ENCODE measurements around the gene PCBD1. TPM values are rescaled to one million over a fixed set of nuclear protein-coding genes. Genes with fewer than 3 reads are reported as not detected.

PCBD1 gene
- polyA plus RNA-seq, 3 donors = 18.0 to 28.3 (median 21.3) TPM

DNA sequence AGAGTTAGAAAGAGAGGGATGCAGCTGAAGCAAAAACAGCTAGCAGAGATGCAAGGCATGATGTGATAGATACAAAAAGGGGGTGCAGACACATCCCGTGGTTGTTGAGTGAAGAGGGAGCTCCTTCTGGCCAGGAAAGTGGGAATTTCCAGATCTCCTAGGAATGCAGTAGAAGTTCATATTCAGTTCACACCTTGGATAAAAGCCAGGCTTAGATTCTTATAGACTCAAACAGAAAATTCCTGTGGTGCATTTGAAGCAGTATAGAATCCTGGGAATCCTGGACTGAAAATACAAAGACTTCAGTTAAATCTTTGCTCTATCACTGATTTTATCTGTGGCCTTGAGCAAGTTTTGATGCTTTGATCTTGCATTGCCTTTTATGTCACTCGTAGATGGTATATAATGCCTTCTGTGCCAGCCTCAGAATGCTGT lies 38.8 kb downstream of the PCBD1 start:
- Mint-ChIP-seq H3K27ac (peak overlapping the region in 1 of 7 donors; percentile 7), H3K36me3 (peaks cover 76 to 88% of the 10 kb centered on the region in 2 donors), H3K9me3 (peaks cover 0 to 1% (median 0%) of the 10 kb centered on the region in 7 donors), H3K4me3 (no peak overlapping the region), H3K4me1 (peaks cover 6% of the 10 kb centered on the region), H3K27me3 (ENCODE audit: low read depth in 3 of 3) (no peaks in the 10 kb centered on the region)
- Histone ChIP-seq H3K4me3 (replicated peaks in 1 of 3; ENCODE audit: low read depth in 2 of 3, low read length in 3 of 3) (no peak overlapping the region), H3K36me3 (replicated peaks in 1 of 2; ENCODE audit: control insufficient read depth in 1 of 2, insufficient read depth in 2 of 2, low read length in 2 of 2) (peaks cover 48 to 81% of the 10 kb centered on the region in 2 donors), H2AFZ (ENCODE audit: insufficient read depth, low read depth, low read length, poor library complexity, severe bottlenecking) (no peak overlapping the region), H3K9ac (ENCODE audit: insufficient read depth, low read length, poor library complexity, severe bottlenecking) (no peak overlapping the region), H3K27ac (ENCODE audit: low read depth in 1 of 2, low read length in 2 of 2) (no peak overlapping the region), H3K9me3 (replicated peaks in 1 of 2; ENCODE audit: control insufficient read depth in 1 of 2, insufficient read depth in 1 of 2, low read length in 2 of 2) (no peaks in the 10 kb centered on the region), H3K79me2 (ENCODE audit: insufficient read depth, low read length) (no peaks in the 10 kb centered on the region), H4K20me1 (ENCODE audit: insufficient read depth, low read length) (no peaks in the 10 kb centered on the region), H3K4me2 (replicated peaks; ENCODE audit: extremely low read depth, low read length, poor library complexity, severe bottlenecking) (no peak overlapping the region), H3K27me3 (ENCODE audit: control insufficient read depth in 2 of 2, insufficient read depth in 2 of 2, low read length in 2 of 2) (no peaks in the 10 kb centered on the region), H3K4me1 (ENCODE audit: control insufficient read depth in 1 of 2, insufficient read depth in 2 of 2, low read length in 2 of 2) (no peaks in the 10 kb centered on the region)
- WGBS (ENCODE audit: insufficient coverage) = 100% methylated on average over 1 of the region's 2 CpGs
- TF ChIP-seq, protein P1, sequence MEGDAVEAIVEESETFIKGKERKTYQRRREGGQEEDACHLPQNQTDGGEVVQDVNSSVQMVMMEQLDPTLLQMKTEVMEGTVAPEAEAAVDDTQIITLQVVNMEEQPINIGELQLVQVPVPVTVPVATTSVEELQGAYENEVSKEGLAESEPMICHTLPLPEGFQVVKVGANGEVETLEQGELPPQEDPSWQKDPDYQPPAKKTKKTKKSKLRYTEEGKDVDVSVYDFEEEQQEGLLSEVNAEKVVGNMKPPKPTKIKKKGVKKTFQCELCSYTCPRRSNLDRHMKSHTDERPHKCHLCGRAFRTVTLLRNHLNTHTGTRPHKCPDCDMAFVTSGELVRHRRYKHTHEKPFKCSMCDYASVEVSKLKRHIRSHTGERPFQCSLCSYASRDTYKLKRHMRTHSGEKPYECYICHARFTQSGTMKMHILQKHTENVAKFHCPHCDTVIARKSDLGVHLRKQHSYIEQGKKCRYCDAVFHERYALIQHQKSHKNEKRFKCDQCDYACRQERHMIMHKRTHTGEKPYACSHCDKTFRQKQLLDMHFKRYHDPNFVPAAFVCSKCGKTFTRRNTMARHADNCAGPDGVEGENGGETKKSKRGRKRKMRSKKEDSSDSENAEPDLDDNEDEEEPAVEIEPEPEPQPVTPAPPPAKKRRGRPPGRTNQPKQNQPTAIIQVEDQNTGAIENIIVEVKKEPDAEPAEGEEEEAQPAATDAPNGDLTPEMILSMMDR (IDR thresholded peaks at IDR 0.05) = no peak
- intact Hi-C loops (cut with micrococcal nuclease) = no loop called here
- DNase-seq = no peak

DNA sequence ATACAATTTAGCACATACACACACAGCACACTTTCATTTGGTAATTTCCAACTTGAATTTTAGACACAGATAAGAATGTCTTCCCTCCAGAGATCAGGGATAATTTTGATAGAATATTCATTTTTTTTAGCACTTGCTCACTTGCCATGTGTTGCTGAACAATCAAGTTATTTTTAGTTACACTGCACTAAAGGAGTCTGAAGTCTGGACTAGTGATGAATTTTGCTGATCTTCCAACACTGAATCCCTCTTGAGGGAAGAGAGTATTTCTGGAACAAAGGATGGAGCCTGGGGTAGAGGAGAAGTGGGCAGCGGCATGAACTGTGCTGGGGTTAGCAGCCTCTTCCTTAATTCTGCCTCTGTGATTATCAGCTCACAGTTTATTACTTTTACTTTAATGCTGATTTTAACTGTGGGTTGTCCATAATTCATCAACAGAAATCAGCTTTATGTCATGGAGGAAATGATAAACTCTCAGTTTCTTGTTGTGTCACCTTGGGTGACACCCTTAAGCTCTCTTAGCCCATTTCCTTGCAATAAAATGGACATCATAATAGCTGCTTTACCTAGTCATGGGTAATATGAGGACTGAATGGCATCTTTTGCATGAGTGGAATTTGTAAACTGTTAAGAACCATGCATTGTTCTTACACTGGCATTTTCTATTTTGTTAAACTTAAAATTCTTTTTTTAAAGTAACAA lies 40.6 kb downstream of the PCBD1 start:
- Histone ChIP-seq H3K4me2 (replicated peaks; ENCODE audit: extremely low read depth, low read length, poor library complexity, severe bottlenecking) (no peak overlapping the region), H3K9me3 (replicated peaks in 1 of 2; ENCODE audit: control insufficient read depth in 1 of 2, insufficient read depth in 1 of 2, low read length in 2 of 2) (no peaks in the 10 kb centered on the region), H3K4me3 (replicated peaks in 1 of 3; ENCODE audit: low read depth in 2 of 3, low read length in 3 of 3) (no peak overlapping the region), H3K79me2 (ENCODE audit: insufficient read depth, low read length) (no peaks in the 10 kb centered on the region), H3K9ac (ENCODE audit: insufficient read depth, low read length, poor library complexity, severe bottlenecking) (no peak overlapping the region), H4K20me1 (ENCODE audit: insufficient read depth, low read length) (peaks cover 11% of the 10 kb centered on the region), H3K27ac (ENCODE audit: low read depth in 1 of 2, low read length in 2 of 2) (no peak overlapping the region), H2AFZ (ENCODE audit: insufficient read depth, low read depth, low read length, poor library complexity, severe bottlenecking) (no peak overlapping the region), H3K27me3 (ENCODE audit: control insufficient read depth in 2 of 2, insufficient read depth in 2 of 2, low read length in 2 of 2) (no peaks in the 10 kb centered on the region), H3K4me1 (ENCODE audit: control insufficient read depth in 1 of 2, insufficient read depth in 2 of 2, low read length in 2 of 2) (no peaks in the 10 kb centered on the region), H3K36me3 (replicated peaks in 1 of 2; ENCODE audit: control insufficient read depth in 1 of 2, insufficient read depth in 2 of 2, low read length in 2 of 2) (peaks cover 42 to 78% of the 10 kb centered on the region in 2 donors)
- TF ChIP-seq, protein P1 (IDR thresholded peaks at IDR 0.05) = no peak
- H3K9me3 Mint-ChIP-seq = peaks cover 0 to 1% (median 0%) of the 10 kb centered on the region in 7 donors
- H3K4me3 Mint-ChIP-seq = no peak overlapping the region
- H3K36me3 Mint-ChIP-seq = peaks cover 70 to 83% of the 10 kb centered on the region in 2 donors
- DNase-seq = no peak
- no peaks in the 10 kb centered on the region for H3K27me3 Mint-ChIP-seq (ENCODE audit: low read depth in 3 of 3)
- intact Hi-C loops (cut with micrococcal nuclease) = no loop called here
- no peak overlapping the region for H3K27ac Mint-ChIP-seq
- WGBS (ENCODE audit: insufficient coverage) = no CpG with 5 or more reads among the region's 1 CpG
- H3K4me1 Mint-ChIP-seq = peaks cover 6% of the 10 kb centered on the region
